ENCODE results near the gene RUNDC3A.

DNA sequence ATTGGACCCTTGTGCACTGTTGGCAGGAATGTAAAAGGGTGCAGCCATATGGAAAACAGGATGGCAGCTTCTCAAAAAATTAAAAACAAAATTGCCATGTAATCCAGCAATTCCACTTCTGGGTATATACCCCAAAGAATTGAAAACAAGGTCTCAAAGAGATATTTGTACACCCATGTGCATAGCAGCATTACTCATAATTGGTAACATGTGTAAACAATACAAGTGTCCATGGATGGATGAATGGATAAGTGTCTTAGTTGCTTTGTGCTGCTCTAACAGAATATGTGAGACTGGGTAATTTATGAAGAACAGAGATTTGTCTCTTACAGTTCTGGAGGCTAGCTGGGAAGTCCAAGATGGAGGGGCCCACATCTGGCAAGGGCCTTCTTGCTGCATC lies 3.8 kb upstream of the RUNDC3A start:
- TF ChIP-seq, protein P1, sequence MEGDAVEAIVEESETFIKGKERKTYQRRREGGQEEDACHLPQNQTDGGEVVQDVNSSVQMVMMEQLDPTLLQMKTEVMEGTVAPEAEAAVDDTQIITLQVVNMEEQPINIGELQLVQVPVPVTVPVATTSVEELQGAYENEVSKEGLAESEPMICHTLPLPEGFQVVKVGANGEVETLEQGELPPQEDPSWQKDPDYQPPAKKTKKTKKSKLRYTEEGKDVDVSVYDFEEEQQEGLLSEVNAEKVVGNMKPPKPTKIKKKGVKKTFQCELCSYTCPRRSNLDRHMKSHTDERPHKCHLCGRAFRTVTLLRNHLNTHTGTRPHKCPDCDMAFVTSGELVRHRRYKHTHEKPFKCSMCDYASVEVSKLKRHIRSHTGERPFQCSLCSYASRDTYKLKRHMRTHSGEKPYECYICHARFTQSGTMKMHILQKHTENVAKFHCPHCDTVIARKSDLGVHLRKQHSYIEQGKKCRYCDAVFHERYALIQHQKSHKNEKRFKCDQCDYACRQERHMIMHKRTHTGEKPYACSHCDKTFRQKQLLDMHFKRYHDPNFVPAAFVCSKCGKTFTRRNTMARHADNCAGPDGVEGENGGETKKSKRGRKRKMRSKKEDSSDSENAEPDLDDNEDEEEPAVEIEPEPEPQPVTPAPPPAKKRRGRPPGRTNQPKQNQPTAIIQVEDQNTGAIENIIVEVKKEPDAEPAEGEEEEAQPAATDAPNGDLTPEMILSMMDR (conservative IDR thresholded peaks at IDR 0.05; ENCODE audit: low read depth, low read length), result no peak
- no peak for TF ChIP-seq EZH2phosphoT487 (IDR thresholded peaks at IDR 0.05; ENCODE audit: borderline replicate concordance, low read length)

All from PC-3 (cell line).